ENCODE results near the gene ABCA4.

GRCh38 chr1:93980320-93981273 is 140.4 kb downstream of the ABCA4 start:
- TF ChIP-seq CTCF (IDR thresholded peaks at IDR 0.05; ENCODE audit: borderline replicate concordance, extremely low read depth, low read length, poor library complexity, severe bottlenecking) = peak; percentile 57
- no peak for TF ChIP-seq EZH2 (IDR thresholded peaks at IDR 0.05; ENCODE audit: borderline replicate concordance, low read depth, low read length, severe bottlenecking)

All from DND-41 (cell line).